MCF 10A (cell line): ENCODE measurements around the gene FBXL5. TPM values are rescaled to one million over a fixed set of nuclear protein-coding genes. Genes with fewer than 3 reads are reported as not detected.

ENCODE experiments used
- BruUV-seq: library from RNA; stranded (reverse); fragments of 400-500 nt; replicated peaks from 2 replicates; lab custom pipeline; 2021; lab: Mats Ljungman, UMichigan
- CTCF ChIA-PET: fragments of 300-600 bp; sonication (Branson Sonifier 250); formaldehyde crosslinking; extraction: SDS; loops from one replicate; lab custom pipeline; 2021; ENCODE audit warnings: antibody characterized with exemption, inconsistent platforms; lab: Yijun Ruan, JAX
- POLR2A ChIA-PET: fragments of 300-600, 350-650 bp; sonication (Branson Sonifier 250); formaldehyde crosslinking; extraction: SDS; loops from one replicate; lab custom pipeline; 2020; ENCODE audit warnings: antibody characterized with exemption, inconsistent platforms; lab: Yijun Ruan, JAX
- DNase-seq: peaks from one replicate; pipeline ENCODE4 v3.0.0-alpha.2; 2018; ENCODE audit not compliant: unreplicated experiment
- H3K27ac Mint-ChIP-seq: one replicate; pipeline ENCODE4 v1.8.0; 2022; ENCODE audit warnings: mild to moderate bottlenecking, low read depth, mixed read lengths; ENCODE audit not compliant: unreplicated experiment
- H3K27me3 Mint-ChIP-seq: one replicate; pipeline ENCODE4 v1.8.0; 2022; ENCODE audit warnings: mixed read lengths; ENCODE audit not compliant: insufficient read depth, unreplicated experiment
- H3K36me3 Mint-ChIP-seq: one replicate; pipeline ENCODE4 v1.8.0; 2022; ENCODE audit warnings: mild to moderate bottlenecking, moderate library complexity, mixed read lengths; ENCODE audit not compliant: insufficient read depth, unreplicated experiment
- H3K4me1 Mint-ChIP-seq: one replicate; pipeline ENCODE4 v1.8.0; 2022; ENCODE audit warnings: mixed read lengths; ENCODE audit not compliant: insufficient read depth, unreplicated experiment
- H3K4me3 Mint-ChIP-seq: one replicate; pipeline ENCODE4 v1.8.0; 2022; ENCODE audit warnings: mild to moderate bottlenecking, moderate library complexity, mixed read lengths; ENCODE audit not compliant: unreplicated experiment
- H3K9me3 Mint-ChIP-seq: one replicate; pipeline ENCODE4 v1.8.0; 2022; ENCODE audit warnings: mixed read lengths; ENCODE audit not compliant: unreplicated experiment
- CTCF ChIP-seq: fragments of 200-600 bp; IDR thresholded peaks from one replicate; pipeline ENCODE4 v1.8.0; 2022; ENCODE audit warnings: antibody characterized with exemption, mild to moderate bottlenecking; ENCODE audit not compliant: unreplicated experiment
- intact Hi-C: fragments of 100-400 bp; cut with micrococcal nuclease; formaldehyde crosslinking; loops from 2 replicates; pipeline ENCODE4 v1.14.1; 2022
- total RNA-seq: library from RNA; stranded (reverse); gene quantifications from 2 replicates; pipeline ENCODE4 v1.2.3, GENCODE V29; 2022

Gene FBXL5
- total RNA-seq, 1 experiment from 2014 or later, result 96.8 TPM

GRCh38 chr4:15681372-15682241, 26.4 kb upstream of the FBXL5 start, which contains the start of gene FAM200B:
Gene FAM200B, plus strand, starts transcription at chr4:15681827. Its CDS starts 5,151 bp downstream, at chr4:15686978.
- Mint-ChIP-seq H3K36me3 (peaks cover 14% of the 10 kb centered on the region), H3K9me3 (no peaks in the 10 kb centered on the region), H3K4me1 (peaks cover 40% of the 10 kb centered on the region), H3K27ac (peak within 1 kb of the TSS; percentile 98), H3K27me3 (no peaks in the 10 kb centered on the region), H3K4me3 (peak within 1 kb of the TSS; percentile 97)
- DNase-seq, result peak; percentile 100
- TF ChIP-seq CTCF, result no peak
- TSS peak; percentile 63 for BruUV-seq
- CTCF ChIA-PET, result interaction anchor here (0.6 to 2.0 kb wide), 8 partner anchors 20 to 328 kb away, joined by 3 to 6 read pairs (median 3); partner anchors contain the start of gene CC2D2A
- intact Hi-C loops, result loop anchor here (1.0 kb wide), 1 partner anchor 26 kb away; the partner anchor contains the start of gene FBXL5
- POLR2A ChIA-PET, result interaction anchor here (0.5 to 11.9 kb wide), 23 partner anchors 9 to 713 kb away, joined by 3 to 410 read pairs (median 4); partner anchors contain the start of gene FBXL5

GRCh38 chr4:15681067-15681371, 25.9 kb upstream of the FBXL5 start:
- POLR2A ChIA-PET, result interaction anchor here (0.5 to 11.9 kb wide), 16 partner anchors 10 to 573 kb away, joined by 3 to 410 read pairs (median 4); partner anchors contain the start of gene FBXL5
- H3K9me3 Mint-ChIP-seq, result no peaks in the 10 kb centered on the region
- no peaks in the 10 kb centered on the region for H3K27me3 Mint-ChIP-seq
- H3K27ac Mint-ChIP-seq, result peak overlapping the region; percentile 98
- TSS peak; percentile 46 for BruUV-seq
- peak overlapping the region; percentile 97 for H3K4me3 Mint-ChIP-seq
- peaks cover 8% of the 10 kb centered on the region for H3K36me3 Mint-ChIP-seq
- DNase-seq, result no peak
- TF ChIP-seq CTCF, result no peak
- H3K4me1 Mint-ChIP-seq, result peaks cover 37% of the 10 kb centered on the region
- CTCF ChIA-PET, result interaction anchor here (0.6 to 2.0 kb wide), 3 partner anchors 20 to 30 kb away, joined by 3 to 6 read pairs (median 4); no protein-coding TSS in a partner anchor
- intact Hi-C loops, result loop anchor here (1.0 kb wide), 1 partner anchor 26 kb away; the partner anchor contains the start of gene FBXL5

GRCh38 chr4:15677507-15677988, 22.4 kb upstream of the FBXL5 start:
- intact Hi-C loops, result no loop called here
- Mint-ChIP-seq H3K9me3 (no peaks in the 10 kb centered on the region), H3K36me3 (peaks cover 13% of the 10 kb centered on the region), H3K27ac (peak overlapping the region; percentile 91), H3K4me3 (peak overlapping the region; percentile 97), H3K4me1 (peaks cover 26% of the 10 kb centered on the region), H3K27me3 (no peaks in the 10 kb centered on the region)
- no peak for TF ChIP-seq CTCF
- peak; percentile 99 for DNase-seq
- ChIA-PET POLR2A (interaction anchor here (0.9 to 11.9 kb wide), 6 partner anchors 10 to 236 kb away, joined by 3 to 410 read pairs (median 4); partner anchors contain the start of gene FBXL5), CTCF (interaction anchor here (0.7 to 1.5 kb wide), 5 partner anchors 9 to 62 kb away, joined by 4 to 6 read pairs (median 4); partner anchors contain the start of gene FBXL5)
- BruUV-seq, result no TSS peak
